GM12891 (cell line): ENCODE data around the gene CELSR1.

Source experiments
- POLR2A ChIP-seq: IDR thresholded peaks from 2 replicates; pipeline ENCODE4 v1.6.1; 2011; ENCODE audit warnings: low read depth, low read length, control low read depth
- POLR2AphosphoS5 ChIP-seq: IDR thresholded peaks from 2 replicates; pipeline ENCODE4 v1.6.1; 2011; ENCODE audit warnings: low read depth, low read length, control low read depth
- TAF1 ChIP-seq: IDR thresholded peaks from 2 replicates; pipeline ENCODE4 v1.6.1; 2011; ENCODE audit warnings: low read depth, low read length, control low read depth

GRCh38 chr22:46525389-46526243 lies 11.8 kb downstream of the CELSR1 start:
- no peak for TF ChIP-seq POLR2A
- no peak for TF ChIP-seq POLR2AphosphoS5
- TF ChIP-seq TAF1 = no peak
